Activated T-helper 1 cell treated with Interleukin-2 at 50 U/mL for 16 hours (primary cell): ENCODE data around the gene SMTNL2.

Experiments used
- DNase-seq: peaks from one replicate; pipeline ENCODE4 v3.0.0-alpha.2; 2020; ENCODE audit warnings: low read depth

Gene SMTNL2

GRCh38 chr17:4545217-4545951, 38.9 kb upstream of the SMTNL2 start:
- DNase-seq = no peak

- no peak for DNase-seq
Observed at GRCh38 chr17:4547118-4547906, 37.0 kb upstream of the SMTNL2 start.

GRCh38 chr17:4548061-4548461, 36.3 kb upstream of the SMTNL2 start:
- DNase-seq = no peak

- no peak for DNase-seq
Observed at GRCh38 chr17:4548721-4549531, 35.4 kb upstream of the SMTNL2 start.

GRCh38 chr17:4549781-4550533, 34.4 kb upstream of the SMTNL2 start:
- no peak for DNase-seq

- DNase-seq = no peak
Observed at GRCh38 chr17:4550534-4551039, 33.7 kb upstream of the SMTNL2 start.

GRCh38 chr17:4551141-4551540, 33.2 kb upstream of the SMTNL2 start:
- no peak for DNase-seq

GRCh38 chr17:4551796-4552525, 32.4 kb upstream of the SMTNL2 start:
- DNase-seq = no peak

GRCh38 chr17:4553669-4554068, 30.7 kb upstream of the SMTNL2 start:
- no peak for DNase-seq

GRCh38 chr17:4554441-4554996, 29.8 kb upstream of the SMTNL2 start:
- no peak for DNase-seq

- peak; percentile 96 for DNase-seq
Observed at GRCh38 chr17:4554997-4555799, 29.1 kb upstream of the SMTNL2 start, which contains the start of gene MYBBP1A. MYBBP1A (minus strand) TSS chr17:4555384; CDS start chr17:4555324, 60 bp downstream.

GRCh38 chr17:4555873-4556759, 28.2 kb upstream of the SMTNL2 start:
- DNase-seq = no peak

- no peak for DNase-seq
Observed at GRCh38 chr17:4556996-4557395, 27.3 kb upstream of the SMTNL2 start.

GRCh38 chr17:4557626-4558346, 26.5 kb upstream of the SMTNL2 start:
- DNase-seq = no peak

GRCh38 chr17:4558347-4558971, 25.9 kb upstream of the SMTNL2 start:
- no peak for DNase-seq

- DNase-seq = no peak
Observed at GRCh38 chr17:4559139-4559791, 25.1 kb upstream of the SMTNL2 start.

GRCh38 chr17:4559966-4560365, 24.4 kb upstream of the SMTNL2 start:
- DNase-seq = no peak
